Measurements from ENCODE around the gene SOX5. TPM values are rescaled to one million over a fixed set of nuclear protein-coding genes. Genes with fewer than 3 reads are reported as not detected.

SOX5 gene
- total RNA-seq, 1 experiment from 2014 or later = 0.52 TPM

GRCh38 chr12:23921099-23921856 is 28.2 kb downstream of the SOX5 start:
- Histone ChIP-seq H3K79me2 (ENCODE audit: insufficient read depth, low read length) (no peaks in the 10 kb centered on the region), H3K4me2 (ENCODE audit: low read length) (no peak overlapping the region), H3K27me3 (ENCODE audit: insufficient read depth, low read length) (no peaks in the 10 kb centered on the region), H3K9ac (ENCODE audit: low read length) (no peak overlapping the region), H3K4me1 (ENCODE audit: control insufficient read depth in 1 of 2, insufficient read depth in 2 of 2, low read length in 2 of 2) (no peaks in the 10 kb centered on the region), H3K27ac (ENCODE audit: low read depth, low read length) (no peak overlapping the region), H4K20me1 (ENCODE audit: insufficient read depth) (no peaks in the 10 kb centered on the region), H2AFZ (ENCODE audit: low read depth, low read length, poor library complexity, severe bottlenecking) (no peak overlapping the region), H3K9me2 (ENCODE audit: insufficient read depth) (no peaks in the 10 kb centered on the region), H3K9me3 (ENCODE audit: control insufficient read depth in 1 of 2, insufficient read depth in 1 of 2, low read depth in 1 of 2, low read length in 2 of 2) (peaks cover 11 to 12% of the 10 kb centered on the region in 2 experiments; a peak in 3 of 4 replicates), H3K36me3 (ENCODE audit: control insufficient read depth in 1 of 2, insufficient read depth in 2 of 2, low read length in 2 of 2) (no peaks in the 10 kb centered on the region), H3K4me3 (replicated peaks in 1 of 2; ENCODE audit: low read depth in 1 of 2, low read length in 2 of 2) (no peak overlapping the region)
- RAD21 ChIA-PET (ENCODE audit: low non-redundant PET in 1 of 2, low total read pairs in 2 of 2, uncharacterized antibody in 2 of 2, unreplicated experiment in 2 of 2) = no interaction called here
- no TSS peak for BruUV-seq (replicated peaks)
- intact Hi-C loops (cut with micrococcal nuclease) = no loop called here
- TF ChIP-seq EZH2 (IDR thresholded peaks at IDR 0.05) = no peak
- TF ChIP-seq SIN3A (IDR thresholded peaks at IDR 0.05; ENCODE audit: low read depth) = no peak
- no peak for TF ChIP-seq REST (IDR thresholded peaks at IDR 0.05; ENCODE audit: low read depth)
- TF ChIP-seq POLR2AphosphoS5 (IDR thresholded peaks at IDR 0.05; ENCODE audit: low read depth, low read length) = no peak
- no peak for TF ChIP-seq POLR2A (IDR thresholded peaks at IDR 0.05; ENCODE audit: borderline replicate concordance, extremely low read depth, insufficient read depth, insufficient read length)
- no peak for TF ChIP-seq ATF3 (IDR thresholded peaks at IDR 0.05)
- no peak for TF ChIP-seq FOSL1 (IDR thresholded peaks at IDR 0.05; ENCODE audit: low read depth)
- TF ChIP-seq CBX3 (IDR thresholded peaks at IDR 0.05; ENCODE audit: low read depth) = no peak
- no peak for TF ChIP-seq CEBPB (IDR thresholded peaks at IDR 0.05; ENCODE audit: low read depth)
- no peak for TF ChIP-seq RAD21 (IDR thresholded peaks at IDR 0.05; ENCODE audit: low read depth)
- TF ChIP-seq MAX (IDR thresholded peaks at IDR 0.05) = no peak
- TF ChIP-seq EZH2phosphoT487 (IDR thresholded peaks at IDR 0.05; ENCODE audit: borderline replicate concordance) = no peak
- TF ChIP-seq ZBTB33 (IDR thresholded peaks at IDR 0.05; ENCODE audit: extremely low read depth, insufficient replicate concordance, low read length) = no peak
- TF ChIP-seq SP1 (IDR thresholded peaks at IDR 0.05; ENCODE audit: low read depth) = no peak
- no peak for TF ChIP-seq JUND (IDR thresholded peaks at IDR 0.05)
- TF ChIP-seq TCF7L2 (IDR thresholded peaks at IDR 0.05; ENCODE audit: borderline replicate concordance, extremely low read depth, insufficient read depth, insufficient read length) = no peak
- no peak for TF ChIP-seq EGR1 (IDR thresholded peaks at IDR 0.05; ENCODE audit: low read depth)
- TF ChIP-seq CTCF (IDR thresholded peaks at IDR 0.05 in 2 of 3, conservative IDR thresholded peaks at IDR 0.05 in 1 of 3; ENCODE audit: borderline replicate concordance in 1 of 3, insufficient read depth in 1 of 3, low read depth in 2 of 3, low read length in 2 of 3) = no peak
- POLR2A ChIA-PET = no interaction called here
- ATAC-seq (no peak), DNase-seq (ENCODE audit: low read depth, low spot score) (no peak)
- CTCF ChIA-PET = no interaction called here
